ENCODE results near the gene ARHGAP15.
"Not testable (repeated sequence)": the region's sequence is repeated elsewhere in the genome, so short reads cannot be mapped to it uniquely, and the experiment has no call there.

ARHGAP15 gene

GRCh38 chr2:143499061-143499460, 369.8 kb downstream of the ARHGAP15 start:
- DNase-seq = no peak

GRCh38 chr2:143501106-143501676, 372.0 kb downstream of the ARHGAP15 start:
- no peak for DNase-seq

DNA sequence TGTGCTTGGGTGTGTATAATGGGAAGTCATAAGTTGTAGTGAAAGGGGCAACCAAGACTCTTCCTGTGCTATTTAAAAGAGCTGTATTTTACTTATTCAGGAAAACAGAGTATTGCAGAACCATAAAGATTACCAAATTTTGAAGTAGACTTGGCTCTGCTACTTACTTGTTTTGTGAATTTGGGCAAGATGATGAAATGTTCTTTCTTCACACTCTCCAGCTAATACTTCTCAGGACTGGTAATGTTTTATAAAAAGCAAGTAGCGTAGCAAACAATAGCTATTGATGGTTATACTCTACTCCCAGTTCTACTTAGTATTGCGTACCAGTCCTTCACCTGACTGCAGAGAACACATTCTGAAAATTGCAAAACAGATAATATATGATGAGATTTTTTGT, 374.1 kb downstream of the ARHGAP15 start:
- no peak for DNase-seq

- no peak for DNase-seq
These were observed 375.2 kb downstream of the ARHGAP15 start for GRCh38 chr2:143504397-143504796.

GRCh38 chr2:143505542-143505941, 376.3 kb downstream of the ARHGAP15 start:
- no peak for DNase-seq

DNA sequence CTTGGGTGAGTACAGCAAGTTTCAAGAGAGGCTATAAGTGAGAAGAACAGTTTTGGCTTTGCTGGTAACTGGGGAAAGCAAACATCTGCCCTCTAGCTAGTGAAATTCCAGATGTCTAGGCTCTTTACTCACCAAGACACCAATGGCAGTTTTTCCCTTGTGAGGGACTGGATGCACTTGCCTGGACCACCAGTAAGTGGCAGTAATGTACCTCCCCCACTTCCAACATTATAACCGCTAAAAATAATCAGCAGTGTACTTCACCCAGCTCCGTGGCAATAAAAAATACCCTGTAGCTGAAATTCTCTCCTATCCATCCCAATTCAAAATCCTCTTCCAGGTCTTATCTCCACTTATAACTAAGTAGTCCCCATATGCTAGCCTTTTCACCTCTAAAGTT, 383.9 kb downstream of the ARHGAP15 start:
- DNase-seq = no peak

DNA sequence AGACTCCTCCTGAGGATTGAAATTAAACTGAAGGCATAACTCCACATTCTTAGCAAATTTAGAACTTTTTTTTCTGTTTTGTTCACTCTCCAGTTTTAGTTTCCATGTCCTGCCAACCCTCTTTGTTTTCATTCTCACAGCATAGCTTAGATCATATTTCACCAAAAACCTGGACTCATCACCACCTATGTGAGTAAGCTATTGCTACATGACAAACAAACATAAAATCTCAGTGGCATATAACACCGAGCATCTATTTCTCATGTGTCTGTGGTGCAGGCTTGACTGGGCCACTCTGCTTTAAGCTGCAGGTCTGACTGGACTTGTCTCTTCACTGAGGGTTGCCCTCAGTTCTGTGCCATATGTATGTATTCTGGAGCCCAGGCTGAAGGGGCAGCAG, 385.2 kb downstream of the ARHGAP15 start:
- no peak for DNase-seq

GRCh38 chr2:143515318-143515717, 386.1 kb downstream of the ARHGAP15 start:
- no peak for DNase-seq

DNA sequence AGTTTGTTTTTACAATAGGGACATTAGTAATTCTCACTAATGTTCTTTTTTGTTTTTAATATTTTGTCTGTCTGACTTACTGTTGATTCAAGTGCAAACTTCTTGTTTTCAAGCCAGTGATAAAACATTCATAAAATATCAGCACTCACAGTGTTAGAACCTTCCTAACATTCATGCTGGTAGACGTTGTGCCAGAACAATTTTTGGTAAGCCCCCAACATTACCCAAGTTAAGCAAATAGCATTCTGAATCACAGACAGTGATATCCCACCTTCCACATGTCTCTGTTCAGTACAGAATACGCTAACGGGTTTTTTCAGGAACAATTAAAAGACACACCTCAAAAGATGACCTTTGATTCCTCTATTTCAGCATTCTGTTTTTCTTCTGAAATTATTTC, 390.3 kb downstream of the ARHGAP15 start:
- no peak for DNase-seq

DNA sequence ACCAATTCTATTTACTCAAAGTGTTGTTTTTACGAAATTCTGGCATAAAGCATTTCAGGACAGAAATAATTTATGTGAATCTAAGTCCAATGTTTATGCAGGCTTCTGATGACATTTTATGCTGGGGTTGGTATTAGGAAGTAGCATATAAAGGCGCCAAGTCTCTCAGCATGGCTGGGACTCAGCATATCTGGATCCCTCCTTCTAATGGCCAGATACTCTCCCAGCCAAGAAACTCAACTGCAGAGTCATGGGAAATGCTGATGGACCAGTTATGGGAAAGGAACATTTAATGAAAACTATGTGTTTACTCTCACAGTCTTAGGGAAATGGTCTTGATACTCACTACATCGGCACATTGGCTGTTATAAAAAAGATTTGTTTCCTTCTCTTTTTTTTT, 392.2 kb downstream of the ARHGAP15 start:
- no peak for DNase-seq

DNA sequence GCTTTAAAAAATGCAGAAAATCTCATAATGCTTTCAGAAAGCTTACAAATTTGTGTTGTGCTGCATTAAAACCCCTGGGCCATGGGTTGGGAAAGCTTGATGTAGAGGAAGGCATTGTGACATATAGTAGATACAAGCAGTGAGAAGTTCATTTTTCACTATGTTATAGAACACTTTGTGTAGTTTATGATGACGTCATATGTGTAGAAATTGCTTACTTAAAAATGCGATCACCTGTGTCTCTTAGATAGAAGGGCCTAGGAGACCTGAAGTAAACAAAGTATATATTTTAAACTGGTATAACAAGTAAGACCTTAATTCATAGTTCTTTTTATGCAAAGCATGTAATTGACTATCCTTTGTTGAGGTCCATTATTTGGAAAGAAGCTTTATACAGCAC, 393.5 kb downstream of the ARHGAP15 start:
- no peak for DNase-seq

- no peak for DNase-seq
These were observed 394.9 kb downstream of the ARHGAP15 start for GRCh38 chr2:143524119-143524553.

GRCh38 chr2:143524559-143525401, 395.6 kb downstream of the ARHGAP15 start:
- DNase-seq = no peak

DNA sequence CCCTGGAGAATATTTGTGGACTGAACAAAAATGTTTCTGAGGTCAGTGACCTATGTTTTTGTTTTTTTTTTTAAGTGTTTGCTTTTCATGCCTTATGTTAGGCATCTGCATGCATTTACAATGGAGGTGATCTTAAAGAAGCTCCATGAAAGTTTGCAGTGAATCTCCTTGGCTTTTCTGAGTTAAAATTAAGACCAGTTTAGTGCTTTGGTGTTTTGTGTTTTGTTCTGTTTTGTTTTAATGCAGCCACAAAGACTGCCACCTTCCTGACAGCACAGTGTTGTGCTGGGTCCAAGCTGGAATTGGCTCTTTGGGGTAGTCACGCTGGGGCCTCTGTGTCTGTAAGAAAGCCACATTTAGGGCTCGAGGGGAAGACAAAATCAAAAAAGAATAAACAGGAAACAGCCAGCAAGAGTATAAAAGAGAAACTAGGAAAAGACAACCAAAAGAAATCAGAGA, 396.2 kb downstream of the ARHGAP15 start:
- DNase-seq = no peak

GRCh38 chr2:143526498-143526897, 397.3 kb downstream of the ARHGAP15 start:
- DNase-seq = no peak

GRCh38 chr2:143528021-143528420, 398.8 kb downstream of the ARHGAP15 start:
- no peak for DNase-seq

GRCh38 chr2:143529118-143529720, 400.0 kb downstream of the ARHGAP15 start:
- no peak for DNase-seq

DNA sequence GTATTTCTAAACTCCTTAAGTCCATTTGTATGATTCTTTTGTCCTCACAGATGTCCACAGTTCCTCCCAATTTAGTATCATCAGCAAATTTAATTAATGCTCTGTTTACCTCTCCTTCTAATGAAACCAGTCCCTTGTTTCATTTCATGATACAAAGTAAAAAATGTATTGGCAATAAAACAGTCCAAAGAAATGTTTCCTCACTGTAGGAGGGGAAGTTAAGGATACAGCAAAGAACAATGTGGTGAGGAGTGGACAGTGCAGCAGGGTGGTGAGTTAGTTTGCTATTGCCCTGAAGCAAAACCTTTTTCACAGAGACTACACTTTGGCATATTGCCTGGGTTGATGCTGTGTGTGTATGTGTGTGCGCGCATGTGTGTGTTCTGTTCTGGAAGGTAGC, 401.5 kb downstream of the ARHGAP15 start:
- no peak for DNase-seq

GRCh38 chr2:143532061-143532460, 402.8 kb downstream of the ARHGAP15 start:
- DNase-seq = no peak

DNA sequence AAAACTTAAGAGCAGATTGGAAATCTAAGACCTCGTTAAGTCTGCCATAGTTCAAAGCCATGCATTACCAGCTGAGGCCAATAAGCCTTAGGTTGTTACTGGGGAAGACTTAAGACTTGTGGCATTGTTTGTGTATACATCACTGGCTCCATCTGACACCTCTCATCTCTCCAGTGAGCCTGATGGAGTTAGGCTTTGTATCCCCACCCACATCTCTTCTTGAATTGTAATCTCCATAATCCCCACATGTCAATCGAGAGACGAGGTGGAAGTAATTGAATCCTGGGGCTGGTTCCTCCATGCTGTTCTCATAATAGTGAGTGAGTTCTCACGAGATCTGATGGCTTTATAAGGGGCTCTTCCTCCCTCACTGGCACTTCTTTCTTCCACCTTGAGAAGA, 404.6 kb downstream of the ARHGAP15 start:
- DNase-seq = no peak

- DNase-seq = no peak
These were observed 406.6 kb downstream of the ARHGAP15 start for GRCh38 chr2:143535802-143536201.

GRCh38 chr2:143541899-143542298, 412.7 kb downstream of the ARHGAP15 start:
- DNase-seq = not testable (repeated sequence)

DNA sequence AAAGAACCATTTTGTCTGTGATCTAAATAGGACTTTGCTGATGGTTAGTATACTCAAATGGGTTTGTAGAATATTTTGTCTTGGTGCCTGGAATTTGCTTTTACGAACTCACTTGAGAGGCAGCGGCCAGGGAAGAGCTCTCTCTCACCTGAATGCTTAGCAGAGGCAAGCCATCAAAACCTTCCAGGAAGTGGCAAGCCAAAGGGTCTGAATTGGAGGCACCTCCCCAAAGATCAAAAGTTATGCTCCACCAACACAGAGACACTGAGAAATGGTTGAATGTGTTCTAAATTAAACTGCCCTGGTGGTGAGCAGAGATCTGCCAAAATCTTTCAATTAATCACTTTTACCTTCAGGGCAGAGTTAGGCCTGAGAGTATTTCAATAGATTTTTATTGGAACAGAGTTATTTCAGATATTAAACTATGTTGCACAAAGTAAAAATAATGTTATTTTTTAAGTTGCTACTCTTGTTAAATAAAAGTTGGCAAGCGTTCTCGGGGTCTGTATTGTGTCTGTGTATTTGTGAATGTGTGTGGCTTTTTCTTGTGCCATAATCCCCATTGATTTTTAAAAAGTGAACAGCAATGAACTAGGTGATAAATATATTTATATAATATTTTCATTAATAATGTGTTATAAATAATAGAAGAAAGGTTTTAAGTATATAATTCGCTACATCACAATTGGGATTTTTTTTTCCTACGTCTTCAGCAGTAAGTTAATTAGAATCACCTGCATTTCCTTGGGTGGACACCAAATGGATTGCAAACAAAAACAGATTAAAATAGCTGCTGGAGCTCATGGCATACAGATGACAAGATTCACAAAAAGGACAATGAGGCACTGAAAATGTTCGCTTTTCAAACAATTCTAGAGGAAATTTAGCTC, 416.1 kb downstream of the ARHGAP15 start:
- no peak for DNase-seq
